Lower lobe of right lung (tissue), 2 donors: ENCODE data around the gene CALHM1. TPM values are rescaled to one million over a fixed set of nuclear protein-coding genes. Genes with fewer than 3 reads are reported as not detected.
A peak's percentile ranks its signal among the peaks of the same experiment; 100 is the strongest.

ENCODE experiments used
- ATAC-seq, 2 donors: fragments of 200-7000 bp; cut with Tn5 transposase; one replicate each; pipeline ENCODE4 v1.9.1; 2020 to 2022; ENCODE audit warnings: mild to moderate bottlenecking in 2 of 2, moderate library complexity in 2 of 2
- DNase-seq: peaks from one replicate; pipeline ENCODE4 v3.0.0-alpha.2; 2020
- H3K27ac ChIP-seq: fragments of 200-600 bp; one replicate; pipeline ENCODE4 v1.8.0; 2022
- H3K27me3 ChIP-seq: fragments of 200-600 bp; one replicate; pipeline ENCODE4 v1.8.0; 2022; ENCODE audit warnings: low read depth
- H3K36me3 ChIP-seq: fragments of 200-600 bp; one replicate; pipeline ENCODE4 v1.8.0; 2022; ENCODE audit warnings: mild to moderate bottlenecking
- H3K4me1 ChIP-seq: fragments of 200-600 bp; one replicate; pipeline ENCODE4 v1.8.0; 2022
- H3K4me3 ChIP-seq: fragments of 200-600 bp; one replicate; pipeline ENCODE4 v1.8.0; 2022; ENCODE audit warnings: mild to moderate bottlenecking
- H3K9me3 ChIP-seq: fragments of 200-600 bp; one replicate; pipeline ENCODE4 v1.8.0; 2022
- CTCF ChIP-seq: fragments of 200-600 bp; IDR thresholded peaks from one replicate; pipeline ENCODE4 v1.8.0; 2022; ENCODE audit warnings: antibody characterized with exemption, mild to moderate bottlenecking
- intact Hi-C: fragments of 100-400 bp; cut with DNase I; formaldehyde crosslinking; loops from one replicate; pipeline ENCODE4 v1.11.0; 2022
- total RNA-seq: library from RNA; stranded (reverse); fragmentation: NEBNext Ultra II Directional; extraction: Animal tissue kit (Norgen Biotek cat#: 25700); gene quantifications from one replicate; pipeline ENCODE4 v1.2.1, GENCODE V29; 2021
- donor health status: DM: no; HTN: yes; CAD: no; lungs with severe emphysema.

The CALHM1 gene
- total RNA-seq, 1 donor from 2014 or later: 0.15 TPM

- intact Hi-C loops: no loop called here
- Histone ChIP-seq H3K27ac (peak overlapping the region; percentile 6), H3K4me3 (no peak overlapping the region), H3K9me3 (no peaks in the 10 kb centered on the region), H3K27me3 (no peaks in the 10 kb centered on the region), H3K36me3 (peaks cover 83% of the 10 kb centered on the region), H3K4me1 (peaks cover 70% of the 10 kb centered on the region)
- DNase-seq (peak; percentile 34), ATAC-seq (no peak)
- no peak for TF ChIP-seq CTCF
Measured at GRCh38 chr10:103447187-103447586, 11.5 kb downstream of the CALHM1 start.

- TF ChIP-seq CTCF: no peak
- Histone ChIP-seq H3K4me1 (peaks cover 71% of the 10 kb centered on the region), H3K27me3 (no peaks in the 10 kb centered on the region), H3K36me3 (peaks cover 96% of the 10 kb centered on the region), H3K4me3 (no peak overlapping the region), H3K27ac (peak overlapping the region; percentile 72), H3K9me3 (no peaks in the 10 kb centered on the region)
- intact Hi-C loops: no loop called here
- DNase-seq (no peak), ATAC-seq (peak; percentile 39 to 44)
Measured at GRCh38 chr10:103445767-103446567, 12.7 kb downstream of the CALHM1 start.

GRCh38 chr10:103445366-103445765, 13.3 kb downstream of the CALHM1 start:
- intact Hi-C loops: no loop called here
- no peak overlapping the region for H3K4me3 ChIP-seq
- peaks cover 66% of the 10 kb centered on the region for H3K4me1 ChIP-seq
- no peaks in the 10 kb centered on the region for H3K9me3 ChIP-seq
- H3K27ac ChIP-seq: peak overlapping the region; percentile 72
- DNase-seq (no peak), ATAC-seq (no peak)
- no peak for TF ChIP-seq CTCF
- no peaks in the 10 kb centered on the region for H3K27me3 ChIP-seq
- peaks cover 100% of the 10 kb centered on the region for H3K36me3 ChIP-seq

GRCh38 chr10:103444478-103444877, 14.2 kb downstream of the CALHM1 start:
- H3K4me3 ChIP-seq: no peak overlapping the region
- no peaks in the 10 kb centered on the region for H3K27me3 ChIP-seq
- intact Hi-C loops: no loop called here
- TF ChIP-seq CTCF: no peak
- DNase-seq: no peak
- H3K27ac ChIP-seq: no peak overlapping the region
- peaks cover 57% of the 10 kb centered on the region for H3K4me1 ChIP-seq
- peaks cover 100% of the 10 kb centered on the region for H3K36me3 ChIP-seq
- ATAC-seq: no peak
- no peaks in the 10 kb centered on the region for H3K9me3 ChIP-seq

- no peaks in the 10 kb centered on the region for H3K9me3 ChIP-seq
- TF ChIP-seq CTCF: no peak
- DNase-seq (no peak), ATAC-seq (no peak)
- H3K27ac ChIP-seq: peak overlapping the region; percentile 24
- H3K36me3 ChIP-seq: peaks cover 100% of the 10 kb centered on the region
- no peaks in the 10 kb centered on the region for H3K27me3 ChIP-seq
- H3K4me3 ChIP-seq: no peak overlapping the region
- H3K4me1 ChIP-seq: peaks cover 48% of the 10 kb centered on the region
- intact Hi-C loops: no loop called here
Measured at GRCh38 chr10:103443475-103444185, 15.1 kb downstream of the CALHM1 start.
